OCI-LY3 (cell line): Measurements from ENCODE around the gene TMPRSS13.

Source experiments
- H2AFZ ChIP-seq: fragments of 200-600, 300-600 bp; shearing (Covaris generic); 2 replicates; pipeline ENCODE4 v1.6.0; 2014; ENCODE audit warnings: antibody characterized with exemption, low read depth, low read length
- H3K27ac ChIP-seq: fragments of 200-600, 300-600 bp; sonication (generic); 2 replicates; pipeline ENCODE4 v1.5.1; 2014; ENCODE audit warnings: mild to moderate bottlenecking, low read length, moderate library complexity, mixed read lengths
- H3K27me3 ChIP-seq: fragments of 200-600, 300-600 bp; sonication (generic); 2 replicates; pipeline ENCODE4 v1.6.1; 2014; ENCODE audit warnings: low read depth, low read length, mixed read lengths
- H3K36me3 ChIP-seq: fragments of 200-600, 300-600 bp; sonication (generic); replicated peaks from 2 replicates; pipeline ENCODE3; 2014; ENCODE audit warnings: low read depth, low read length, mixed read lengths
- H3K4me1 ChIP-seq: fragments of 300-600, 200-600 bp; sonication (generic); 2 replicates; pipeline ENCODE4 v1.6.1; 2014; ENCODE audit warnings: low read length, mixed read lengths
- H3K4me2 ChIP-seq: fragments of 200-600, 300-600 bp; sonication (generic); 2 replicates; pipeline ENCODE4 v1.6.1; 2014; ENCODE audit warnings: low read length, mixed read lengths
- H3K4me3 ChIP-seq: fragments of 300-600, 200-600 bp; sonication (generic); 2 replicates; pipeline ENCODE4 v1.5.1; 2014; ENCODE audit warnings: antibody characterized with exemption, mild to moderate bottlenecking, low read length, moderate library complexity
- H3K79me2 ChIP-seq: fragments of 300-600, 200-600 bp; shearing (Covaris generic); 2 replicates; pipeline ENCODE4 v1.6.1; 2014; ENCODE audit warnings: mild to moderate bottlenecking, low read length, mixed read lengths
- H3K9ac ChIP-seq: fragments of 300-600, 200-600 bp; shearing (Covaris generic); 2 replicates; pipeline ENCODE4 v1.6.0; 2014; ENCODE audit warnings: mild to moderate bottlenecking, low read length, moderate library complexity
- H3K9me3 ChIP-seq: fragments of 200-600, 300-600 bp; shearing (Covaris generic); 2 replicates; pipeline ENCODE4 v1.6.1; 2014; ENCODE audit warnings: low read length, mixed read lengths; ENCODE audit not compliant: insufficient read depth
- H4K20me1 ChIP-seq: fragments of 200-600, 300-600 bp; sonication (generic); 2 replicates; pipeline ENCODE4 v1.6.1; 2016; ENCODE audit warnings: low read length, mixed read lengths; ENCODE audit not compliant: insufficient read depth
- EZH2phosphoT487 ChIP-seq: fragments of 200-600 bp; shearing (Covaris generic); IDR thresholded peaks from 2 replicates; pipeline ENCODE4 v1.6.1; 2018; ENCODE audit warnings: antibody characterized with exemption, mixed run types, low read depth
- TF ChIP-seq, protein P1 (sequence below): fragments of 200-600, 300-600 bp; sonication (generic); IDR thresholded peaks from 2 replicates; pipeline ENCODE4 v1.5.1; 2014; ENCODE audit warnings: antibody characterized with exemption, low read length, low read depth

TMPRSS13 gene

DNA sequence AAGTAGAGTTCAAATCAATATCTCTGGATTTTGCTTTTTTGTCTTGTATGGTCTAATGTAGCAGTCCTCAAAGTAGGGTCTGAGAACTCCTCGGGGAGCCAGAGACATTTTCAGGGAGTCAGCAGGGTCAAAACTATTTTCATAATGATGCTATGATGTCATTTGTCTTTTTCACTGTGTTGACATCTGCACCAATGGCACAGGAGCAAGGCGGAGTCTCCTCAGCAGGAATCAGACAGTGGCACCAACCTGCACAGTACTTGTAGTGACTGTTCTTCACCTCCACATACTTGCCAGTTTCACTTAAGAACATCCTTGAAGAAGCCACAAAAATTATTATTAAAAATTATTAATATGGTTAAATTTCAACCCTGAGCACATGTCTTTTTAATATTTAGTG, 37.8 kb downstream of the TMPRSS13 start:
- Histone ChIP-seq H3K79me2 (no peaks in the 10 kb centered on the region), H3K4me1 (0 out of 2 replicates have a peak, but pooled peaks cover 6% of the 10 kb centered on the region), H3K27me3 (no peaks in the 10 kb centered on the region), H3K27ac (no peak overlapping the region), H3K4me2 (no peak overlapping the region), H3K9ac (no peak overlapping the region), H3K9me3 (0 out of 2 replicates have a peak, but pooled peaks cover 3% of the 10 kb centered on the region), H3K4me3 (no peak overlapping the region), H3K36me3 (peaks cover 2% of the 10 kb centered on the region), H2AFZ (no peak overlapping the region), H4K20me1 (no peaks in the 10 kb centered on the region)
- TF ChIP-seq, protein P1, sequence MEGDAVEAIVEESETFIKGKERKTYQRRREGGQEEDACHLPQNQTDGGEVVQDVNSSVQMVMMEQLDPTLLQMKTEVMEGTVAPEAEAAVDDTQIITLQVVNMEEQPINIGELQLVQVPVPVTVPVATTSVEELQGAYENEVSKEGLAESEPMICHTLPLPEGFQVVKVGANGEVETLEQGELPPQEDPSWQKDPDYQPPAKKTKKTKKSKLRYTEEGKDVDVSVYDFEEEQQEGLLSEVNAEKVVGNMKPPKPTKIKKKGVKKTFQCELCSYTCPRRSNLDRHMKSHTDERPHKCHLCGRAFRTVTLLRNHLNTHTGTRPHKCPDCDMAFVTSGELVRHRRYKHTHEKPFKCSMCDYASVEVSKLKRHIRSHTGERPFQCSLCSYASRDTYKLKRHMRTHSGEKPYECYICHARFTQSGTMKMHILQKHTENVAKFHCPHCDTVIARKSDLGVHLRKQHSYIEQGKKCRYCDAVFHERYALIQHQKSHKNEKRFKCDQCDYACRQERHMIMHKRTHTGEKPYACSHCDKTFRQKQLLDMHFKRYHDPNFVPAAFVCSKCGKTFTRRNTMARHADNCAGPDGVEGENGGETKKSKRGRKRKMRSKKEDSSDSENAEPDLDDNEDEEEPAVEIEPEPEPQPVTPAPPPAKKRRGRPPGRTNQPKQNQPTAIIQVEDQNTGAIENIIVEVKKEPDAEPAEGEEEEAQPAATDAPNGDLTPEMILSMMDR, result no peak
- no peak for TF ChIP-seq EZH2phosphoT487

DNA sequence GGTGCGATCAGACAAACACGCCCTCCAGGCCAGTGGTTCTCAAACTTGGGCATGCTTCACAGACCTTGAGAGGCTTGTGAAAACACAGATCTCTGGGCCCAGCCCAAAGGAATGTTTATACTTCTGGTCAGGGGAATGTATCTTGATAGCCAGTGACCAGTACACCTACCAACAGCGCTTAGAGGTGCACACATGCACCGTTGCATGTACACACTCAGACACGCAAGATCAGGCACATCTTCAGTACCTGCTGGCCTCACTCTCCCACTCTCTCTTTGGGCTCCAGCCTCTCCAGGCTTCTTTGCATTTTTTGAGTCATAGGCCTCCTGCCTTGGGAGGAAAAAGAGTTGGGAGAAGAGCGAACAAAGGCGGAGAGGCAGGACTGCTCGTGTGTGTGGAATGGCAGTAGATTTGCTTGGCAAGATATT, 41.0 kb downstream of the TMPRSS13 start:
- 0 out of 2 replicates have a peak, but pooled peaks cover 3% of the 10 kb centered on the region for H3K9me3 ChIP-seq
- no peak overlapping the region for H3K4me3 ChIP-seq
- H4K20me1 ChIP-seq, result no peaks in the 10 kb centered on the region
- no peak overlapping the region for H3K27ac ChIP-seq
- no peak overlapping the region for H2AFZ ChIP-seq
- 0 out of 2 replicates have a peak, but pooled peaks cover 6% of the 10 kb centered on the region for H3K4me1 ChIP-seq
- peaks cover 2% of the 10 kb centered on the region for H3K36me3 ChIP-seq
- TF ChIP-seq, protein P1, result no peak
- no peak for TF ChIP-seq EZH2phosphoT487
- H3K79me2 ChIP-seq, result no peaks in the 10 kb centered on the region
- H3K9ac ChIP-seq, result no peak overlapping the region
- H3K4me2 ChIP-seq, result no peak overlapping the region
- no peaks in the 10 kb centered on the region for H3K27me3 ChIP-seq

DNA sequence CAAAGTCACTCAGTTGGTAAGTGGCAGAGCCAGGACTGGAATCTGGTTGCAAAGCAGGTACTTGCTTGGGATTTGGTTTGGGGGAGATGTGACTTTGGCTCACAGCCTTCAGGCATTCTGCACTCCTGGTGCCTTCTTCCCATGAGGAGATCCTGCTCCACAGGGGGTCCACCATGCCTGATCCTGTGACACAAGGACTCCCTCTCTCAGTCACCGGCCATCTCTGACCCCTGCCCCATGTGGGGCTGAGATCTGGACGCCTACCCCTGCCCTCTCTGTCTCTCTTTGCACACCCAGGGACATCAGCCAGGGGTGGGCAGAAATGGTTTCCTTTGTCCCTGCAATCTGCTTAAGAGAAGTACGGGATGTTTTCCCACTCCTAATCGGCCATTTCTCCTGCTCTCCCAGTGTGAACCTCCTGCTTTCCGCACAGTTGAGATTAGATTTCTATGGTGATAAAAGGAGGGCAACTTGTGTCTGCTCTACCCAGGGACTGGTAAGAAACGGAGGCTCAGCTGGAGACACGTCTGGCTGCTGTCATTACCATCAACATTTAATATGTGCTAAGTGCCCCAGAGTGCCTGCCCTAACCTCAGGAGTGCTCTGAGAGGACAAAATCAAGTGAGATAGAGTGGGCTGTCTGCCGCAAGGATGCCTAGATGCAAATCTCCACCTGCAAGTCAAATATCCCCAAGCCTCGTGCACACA, 41.6 kb downstream of the TMPRSS13 start:
- TF ChIP-seq, protein P1, result no peak
- TF ChIP-seq EZH2phosphoT487, result no peak
- no peaks in the 10 kb centered on the region for H3K27me3 ChIP-seq
- H3K79me2 ChIP-seq, result no peaks in the 10 kb centered on the region
- H3K4me3 ChIP-seq, result no peak overlapping the region
- no peaks in the 10 kb centered on the region for H4K20me1 ChIP-seq
- H3K4me2 ChIP-seq, result no peak overlapping the region
- H3K9me3 ChIP-seq, result 0 out of 2 replicates have a peak, but pooled peaks cover under 1% of the 10 kb centered on the region
- 0 out of 2 replicates have a peak, but pooled peaks cover 6% of the 10 kb centered on the region for H3K4me1 ChIP-seq
- no peak overlapping the region for H3K27ac ChIP-seq
- no peak overlapping the region for H2AFZ ChIP-seq
- H3K36me3 ChIP-seq, result peaks cover 2% of the 10 kb centered on the region
- H3K9ac ChIP-seq, result no peak overlapping the region

DNA sequence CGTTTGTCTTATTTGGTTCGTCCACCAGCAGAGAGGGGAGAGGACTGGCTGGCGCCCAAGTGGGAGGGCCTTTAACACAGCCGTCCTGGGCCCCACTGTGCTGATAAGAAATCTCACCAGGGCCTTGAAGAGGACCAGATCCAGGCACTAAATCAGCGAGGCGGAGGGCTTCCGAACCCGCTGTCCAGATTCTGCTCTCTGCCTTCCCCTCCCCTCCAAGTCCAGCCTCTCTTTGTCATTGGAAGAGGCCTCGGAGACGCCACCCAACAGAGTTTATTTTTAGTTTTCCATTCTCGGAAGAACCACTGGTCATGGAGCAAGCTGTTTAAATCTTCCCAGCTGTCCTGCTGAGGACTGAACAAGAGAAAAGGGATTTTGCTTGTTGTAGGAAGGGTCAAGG, 43.4 kb downstream of the TMPRSS13 start:
- peaks cover 2% of the 10 kb centered on the region for H3K36me3 ChIP-seq
- peaks cover 9% of the 10 kb centered on the region; the same call in 1 of the 2 replicates for H3K27me3 ChIP-seq
- no peaks in the 10 kb centered on the region for H4K20me1 ChIP-seq
- H2AFZ ChIP-seq, result no peak overlapping the region
- H3K9ac ChIP-seq, result no peak overlapping the region
- H3K79me2 ChIP-seq, result no peaks in the 10 kb centered on the region
- H3K27ac ChIP-seq, result no peak overlapping the region
- no peaks in the 10 kb centered on the region for H3K9me3 ChIP-seq
- H3K4me3 ChIP-seq, result no peak overlapping the region
- no peak for TF ChIP-seq EZH2phosphoT487
- TF ChIP-seq, protein P1, result no peak
- H3K4me2 ChIP-seq, result no peak overlapping the region
- H3K4me1 ChIP-seq, result 0 out of 2 replicates have a peak, but pooled peaks cover 6% of the 10 kb centered on the region
